ENCODE measurements around the gene OR7A5.

DNA sequence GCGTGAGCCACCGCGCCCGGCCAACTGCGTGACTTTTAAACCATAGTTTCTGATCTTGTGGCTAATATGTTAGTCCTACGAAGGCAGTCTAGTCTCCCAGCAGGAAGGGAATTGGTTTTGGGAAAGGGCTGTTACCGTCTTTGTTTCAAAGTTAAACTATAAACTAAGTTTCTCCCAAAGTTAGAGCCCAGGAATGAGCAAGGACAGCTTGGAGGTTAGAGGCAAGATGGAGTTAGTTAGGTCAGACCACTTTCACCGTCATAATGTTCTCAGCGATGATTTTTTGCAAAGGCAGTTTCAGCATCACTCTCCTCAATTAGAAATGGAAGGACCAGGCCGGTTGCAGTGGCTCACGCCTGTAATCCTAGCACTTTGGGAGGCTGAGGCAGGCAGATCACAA, 39.0 kb downstream of the OR7A5 start:
- TF ChIP-seq, protein P1, sequence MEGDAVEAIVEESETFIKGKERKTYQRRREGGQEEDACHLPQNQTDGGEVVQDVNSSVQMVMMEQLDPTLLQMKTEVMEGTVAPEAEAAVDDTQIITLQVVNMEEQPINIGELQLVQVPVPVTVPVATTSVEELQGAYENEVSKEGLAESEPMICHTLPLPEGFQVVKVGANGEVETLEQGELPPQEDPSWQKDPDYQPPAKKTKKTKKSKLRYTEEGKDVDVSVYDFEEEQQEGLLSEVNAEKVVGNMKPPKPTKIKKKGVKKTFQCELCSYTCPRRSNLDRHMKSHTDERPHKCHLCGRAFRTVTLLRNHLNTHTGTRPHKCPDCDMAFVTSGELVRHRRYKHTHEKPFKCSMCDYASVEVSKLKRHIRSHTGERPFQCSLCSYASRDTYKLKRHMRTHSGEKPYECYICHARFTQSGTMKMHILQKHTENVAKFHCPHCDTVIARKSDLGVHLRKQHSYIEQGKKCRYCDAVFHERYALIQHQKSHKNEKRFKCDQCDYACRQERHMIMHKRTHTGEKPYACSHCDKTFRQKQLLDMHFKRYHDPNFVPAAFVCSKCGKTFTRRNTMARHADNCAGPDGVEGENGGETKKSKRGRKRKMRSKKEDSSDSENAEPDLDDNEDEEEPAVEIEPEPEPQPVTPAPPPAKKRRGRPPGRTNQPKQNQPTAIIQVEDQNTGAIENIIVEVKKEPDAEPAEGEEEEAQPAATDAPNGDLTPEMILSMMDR (IDR thresholded peaks at IDR 0.05 in 4 of 5, conservative IDR thresholded peaks at IDR 0.05 in 1 of 5) = no peak
- TF ChIP-seq POLR2A (IDR thresholded peaks at IDR 0.05) = no peak

Measured in gastrocnemius medialis (tissue), 4 donors.